HUES64 (cell line): Measurements from ENCODE around the gene NUSAP1.
A peak's percentile ranks its signal among the peaks of the same experiment; 100 is the strongest.

Source experiments
- H3K27ac ChIP-seq: 2 replicates; pipeline ENCODE4 v1.7.0; 2013; ENCODE audit warnings: low read depth, low read length, inconsistent platforms
- H3K27me3 ChIP-seq: 2 replicates; pipeline ENCODE4 v1.6.1; 2013; ENCODE audit warnings: mild to moderate bottlenecking, low read length; ENCODE audit not compliant: insufficient read depth
- H3K36me3 ChIP-seq: 2 replicates; pipeline ENCODE4 v1.6.1; 2013; ENCODE audit warnings: mild to moderate bottlenecking, low read length; ENCODE audit not compliant: insufficient read depth
- H3K4me1 ChIP-seq: 2 replicates; pipeline ENCODE4 v1.6.1; 2013; ENCODE audit warnings: mild to moderate bottlenecking, low read length, moderate library complexity; ENCODE audit not compliant: insufficient read depth
- H3K4me3 ChIP-seq: 2 replicates; pipeline ENCODE4 v1.5.1; 2013; ENCODE audit warnings: mild to moderate bottlenecking, low read length, moderate library complexity
- H3K9ac ChIP-seq: 2 replicates; pipeline ENCODE4 v1.6.1; 2013; ENCODE audit warnings: mild to moderate bottlenecking, low read depth, low read length
- H3K9me3 ChIP-seq: 2 replicates; pipeline ENCODE4 v1.6.1; 2013; ENCODE audit warnings: low read depth, low read length; ENCODE audit not compliant: insufficient read depth
- WGBS: fragments of 150-250, 120-280 bp; methylation state at CpG from one replicate; pipeline ENCODE4 v1.1.7; 2013; ENCODE audit warnings: missing lambda C conversion rate; 5-methylcytosine and 5-hydroxymethylcytosine counted together

Gene NUSAP1

DNA sequence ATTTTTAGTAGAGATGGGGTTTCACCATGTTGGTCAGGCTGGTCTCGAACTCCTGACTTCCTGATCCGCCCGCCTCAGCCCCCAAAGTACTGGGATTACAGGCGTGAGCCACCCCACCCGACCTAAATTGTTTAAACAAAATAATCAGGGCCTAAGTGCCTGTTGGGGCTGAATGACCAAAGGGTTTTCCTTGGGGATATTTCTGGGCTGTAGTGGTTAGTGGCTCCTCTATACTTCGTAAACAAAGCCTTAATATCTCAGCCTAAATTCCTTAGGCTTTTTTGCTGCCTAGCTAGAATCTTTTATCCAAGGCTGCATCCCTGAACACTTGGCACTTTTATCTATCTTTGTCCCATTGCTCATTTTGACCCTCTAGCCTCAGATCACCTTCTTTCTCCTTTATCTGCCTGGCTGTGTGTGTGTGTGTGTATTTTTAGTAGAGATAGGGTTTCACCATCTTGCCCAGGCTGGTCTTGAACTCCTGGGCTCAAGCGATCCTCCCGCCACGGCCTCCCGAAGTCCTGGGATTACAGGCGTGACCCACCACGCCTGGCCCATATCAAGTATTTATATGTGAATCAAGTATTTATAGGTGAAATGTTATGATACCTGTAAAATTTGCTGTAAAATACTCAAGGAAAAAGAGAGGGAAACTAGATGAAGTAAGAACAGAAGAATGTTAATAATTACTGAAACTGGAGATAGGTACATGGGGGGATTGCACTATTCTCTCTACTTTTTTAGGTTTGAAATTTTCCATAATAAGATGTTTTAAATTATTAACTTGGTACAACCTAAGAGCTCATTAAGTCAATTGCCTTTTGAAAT, 1.8 kb downstream of the NUSAP1 start:
- Histone ChIP-seq H3K4me3 (peak overlapping the region; percentile 83), H3K27me3 (no peaks in the 10 kb centered on the region), H3K27ac (no peak overlapping the region), H3K9me3 (no peaks in the 10 kb centered on the region), H3K9ac (no peak overlapping the region), H3K4me1 (no peaks in the 10 kb centered on the region), H3K36me3 (peaks cover 20% of the 10 kb centered on the region)
- 85% methylated on average over 11 of the region's 12 CpGs for WGBS

DNA sequence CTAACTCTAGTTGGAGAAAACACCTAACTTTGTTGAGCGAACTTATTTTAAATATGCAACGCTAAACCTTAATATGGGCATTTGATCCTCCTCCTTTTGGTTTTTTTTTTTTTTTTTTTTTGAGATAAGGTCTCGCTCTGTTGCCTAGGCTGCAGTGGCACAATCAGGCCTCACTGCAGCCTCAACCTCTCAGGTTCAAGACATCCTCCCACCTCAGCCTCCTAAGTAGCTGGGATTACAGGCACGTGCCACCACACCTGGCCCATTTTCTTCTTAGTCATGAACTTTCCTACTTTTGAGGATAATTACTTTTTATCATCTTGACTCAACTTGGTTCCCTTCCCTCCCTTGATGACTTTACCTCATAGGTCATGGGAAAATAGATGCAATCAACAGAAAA, 3.9 kb downstream of the NUSAP1 start:
- Histone ChIP-seq H3K27ac (no peak overlapping the region), H3K9me3 (no peaks in the 10 kb centered on the region), H3K36me3 (peaks cover 39% of the 10 kb centered on the region), H3K4me3 (no peak overlapping the region), H3K9ac (no peak overlapping the region), H3K27me3 (no peaks in the 10 kb centered on the region), H3K4me1 (no peaks in the 10 kb centered on the region)
- 88% methylated on average over 4 of the region's 4 CpGs for WGBS

GRCh38 chr15:41337047-41337446, 4.4 kb downstream of the NUSAP1 start:
- H3K9me3 ChIP-seq = no peaks in the 10 kb centered on the region
- WGBS = 97% methylated on average over 6 of the region's 6 CpGs
- H3K4me3 ChIP-seq = no peak overlapping the region
- H3K4me1 ChIP-seq = no peaks in the 10 kb centered on the region
- H3K36me3 ChIP-seq = peaks cover 44% of the 10 kb centered on the region
- no peak overlapping the region for H3K9ac ChIP-seq
- H3K27ac ChIP-seq = no peak overlapping the region
- no peaks in the 10 kb centered on the region for H3K27me3 ChIP-seq

GRCh38 chr15:41337631-41338522, 5.2 kb downstream of the NUSAP1 start:
- H3K4me3 ChIP-seq = no peak overlapping the region
- H3K27me3 ChIP-seq = no peaks in the 10 kb centered on the region
- WGBS = 91% methylated on average over 13 of the region's 13 CpGs
- no peaks in the 10 kb centered on the region for H3K9me3 ChIP-seq
- peaks cover 53% of the 10 kb centered on the region for H3K36me3 ChIP-seq
- H3K4me1 ChIP-seq = no peaks in the 10 kb centered on the region
- H3K9ac ChIP-seq = no peak overlapping the region
- no peak overlapping the region for H3K27ac ChIP-seq

DNA sequence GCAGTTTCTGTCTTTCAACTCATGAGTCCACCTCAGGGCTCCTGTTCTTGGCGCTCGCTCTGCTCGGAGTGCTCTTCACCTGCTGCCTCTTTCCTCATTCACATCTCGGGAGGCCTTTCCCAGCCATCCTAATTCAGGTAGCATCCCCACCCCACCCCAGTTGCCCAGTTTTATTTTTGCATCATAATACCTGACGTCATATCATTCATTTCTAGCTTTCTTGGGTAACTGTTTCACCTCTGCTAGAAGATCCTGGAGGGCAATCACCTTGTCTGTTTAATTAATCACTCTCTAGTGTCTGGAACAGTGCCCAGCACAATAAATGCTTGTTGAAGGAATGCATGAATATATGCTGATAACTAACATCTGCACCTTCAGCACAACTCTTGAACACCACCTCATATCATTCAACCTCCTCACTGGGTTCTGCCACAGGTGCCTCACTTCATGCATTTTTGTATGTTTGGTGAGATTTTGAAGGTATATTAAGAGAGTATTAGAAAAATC, 7.6 kb downstream of the NUSAP1 start:
- 83% methylated on average over 5 of the region's 5 CpGs for WGBS

GRCh38 chr15:41341519-41341918, 8.8 kb downstream of the NUSAP1 start:
- Histone ChIP-seq H3K36me3 (peaks cover 88% of the 10 kb centered on the region), H3K27ac (no peak overlapping the region), H3K4me1 (no peaks in the 10 kb centered on the region), H3K9me3 (no peaks in the 10 kb centered on the region), H3K4me3 (no peak overlapping the region), H3K27me3 (no peaks in the 10 kb centered on the region), H3K9ac (no peak overlapping the region)
- 83% methylated on average over 4 of the region's 4 CpGs for WGBS

More for the DNA sequence above, 7.6 kb downstream of the NUSAP1 start:
- H3K27ac ChIP-seq = no peak overlapping the region
- no peak overlapping the region for H3K9ac ChIP-seq
- H3K4me3 ChIP-seq = no peak overlapping the region
- H3K27me3 ChIP-seq = no peaks in the 10 kb centered on the region
- H3K36me3 ChIP-seq = peaks cover 76% of the 10 kb centered on the region
- H3K4me1 ChIP-seq = no peaks in the 10 kb centered on the region
- no peaks in the 10 kb centered on the region for H3K9me3 ChIP-seq

- Histone ChIP-seq H3K4me1 (no peaks in the 10 kb centered on the region), H3K27me3 (no peaks in the 10 kb centered on the region), H3K36me3 (peaks cover 97% of the 10 kb centered on the region), H3K9me3 (no peaks in the 10 kb centered on the region), H3K4me3 (no peak overlapping the region), H3K27ac (no peak overlapping the region), H3K9ac (no peak overlapping the region)
- 98% methylated on average over 5 of the region's 5 CpGs for WGBS
These were observed 14.6 kb downstream of the NUSAP1 start for GRCh38 chr15:41347236-41347635.

GRCh38 chr15:41350057-41350717, 17.5 kb downstream of the NUSAP1 start:
- Histone ChIP-seq H3K27me3 (no peaks in the 10 kb centered on the region), H3K36me3 (peaks cover 90% of the 10 kb centered on the region), H3K27ac (no peak overlapping the region), H3K9ac (no peak overlapping the region), H3K4me1 (no peaks in the 10 kb centered on the region), H3K9me3 (no peaks in the 10 kb centered on the region), H3K4me3 (no peak overlapping the region)
- 95% methylated on average over 9 of the region's 10 CpGs for WGBS

- H3K36me3 ChIP-seq = peaks cover 93% of the 10 kb centered on the region
These were observed 21.7 kb downstream of the NUSAP1 start for GRCh38 chr15:41354371-41354770.

GRCh38 chr15:41367418-41367817, 34.7 kb downstream of the NUSAP1 start:
- H3K27me3 ChIP-seq = no peaks in the 10 kb centered on the region
- H3K4me3 ChIP-seq = no peak overlapping the region
- H3K9me3 ChIP-seq = no peaks in the 10 kb centered on the region
- peaks cover 90% of the 10 kb centered on the region for H3K36me3 ChIP-seq
- no peaks in the 10 kb centered on the region for H3K4me1 ChIP-seq
- no peak overlapping the region for H3K9ac ChIP-seq
- 92% methylated on average over 3 of the region's 3 CpGs for WGBS
- no peak overlapping the region for H3K27ac ChIP-seq

More at GRCh38 chr15:41354371-41354770, 21.7 kb downstream of the NUSAP1 start:
- H3K27ac ChIP-seq = no peak overlapping the region
- WGBS = 92% methylated on average over 7 of the region's 10 CpGs
- H3K9ac ChIP-seq = no peak overlapping the region
- no peaks in the 10 kb centered on the region for H3K27me3 ChIP-seq
- H3K9me3 ChIP-seq = no peaks in the 10 kb centered on the region
- H3K4me3 ChIP-seq = no peak overlapping the region
- H3K4me1 ChIP-seq = no peaks in the 10 kb centered on the region
